HL-60/S4 treated with phorbol 12-myristate 13-acetate at 8.2 ng/mL for 4 days and 3 days (cell line): ENCODE measurements around the gene CKMT2.

Source experiments
- in situ Hi-C: fragments of 300-500 bp; cut with MboI; formaldehyde crosslinking; loops from 2 replicates; pipeline ENCODE4 v1.15.0; 2022; ENCODE audit warnings: low sequenced_read_pairs

CKMT2 gene

DNA sequence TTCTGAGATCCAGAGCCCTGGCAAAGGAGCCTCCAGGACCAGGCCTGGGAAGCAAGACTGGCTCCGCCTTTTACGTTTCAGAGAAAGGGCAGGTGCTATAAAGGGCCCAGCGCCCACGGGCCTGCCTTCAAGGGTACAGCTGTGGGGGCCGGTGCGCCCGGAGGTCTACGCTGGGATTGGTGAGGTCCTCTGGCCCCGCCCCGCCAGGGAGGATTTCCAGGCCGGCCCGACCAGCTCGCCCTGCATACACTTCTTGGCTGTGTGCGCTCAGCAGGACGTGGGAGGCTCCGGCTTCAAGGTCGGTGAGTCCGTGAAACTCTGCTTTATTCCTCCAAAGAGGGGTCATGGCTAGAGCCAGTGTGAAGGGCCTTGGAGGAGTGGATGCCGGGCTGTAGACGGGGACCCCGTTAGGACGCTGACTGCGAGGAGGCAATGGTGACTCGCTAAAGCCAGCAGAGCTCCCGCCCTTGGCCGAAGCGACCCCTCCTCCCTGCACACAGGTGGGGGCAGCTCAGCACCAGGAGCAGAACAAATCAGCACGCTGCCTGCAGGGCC lies at the start of gene CKMT2:
TSS of gene CKMT2 (plus strand) at position 243 of the 555 bp plus-strand sequence. CDS start 17,811 bp downstream, outside the sequence.
- in situ Hi-C loops: no loop called here

DNA sequence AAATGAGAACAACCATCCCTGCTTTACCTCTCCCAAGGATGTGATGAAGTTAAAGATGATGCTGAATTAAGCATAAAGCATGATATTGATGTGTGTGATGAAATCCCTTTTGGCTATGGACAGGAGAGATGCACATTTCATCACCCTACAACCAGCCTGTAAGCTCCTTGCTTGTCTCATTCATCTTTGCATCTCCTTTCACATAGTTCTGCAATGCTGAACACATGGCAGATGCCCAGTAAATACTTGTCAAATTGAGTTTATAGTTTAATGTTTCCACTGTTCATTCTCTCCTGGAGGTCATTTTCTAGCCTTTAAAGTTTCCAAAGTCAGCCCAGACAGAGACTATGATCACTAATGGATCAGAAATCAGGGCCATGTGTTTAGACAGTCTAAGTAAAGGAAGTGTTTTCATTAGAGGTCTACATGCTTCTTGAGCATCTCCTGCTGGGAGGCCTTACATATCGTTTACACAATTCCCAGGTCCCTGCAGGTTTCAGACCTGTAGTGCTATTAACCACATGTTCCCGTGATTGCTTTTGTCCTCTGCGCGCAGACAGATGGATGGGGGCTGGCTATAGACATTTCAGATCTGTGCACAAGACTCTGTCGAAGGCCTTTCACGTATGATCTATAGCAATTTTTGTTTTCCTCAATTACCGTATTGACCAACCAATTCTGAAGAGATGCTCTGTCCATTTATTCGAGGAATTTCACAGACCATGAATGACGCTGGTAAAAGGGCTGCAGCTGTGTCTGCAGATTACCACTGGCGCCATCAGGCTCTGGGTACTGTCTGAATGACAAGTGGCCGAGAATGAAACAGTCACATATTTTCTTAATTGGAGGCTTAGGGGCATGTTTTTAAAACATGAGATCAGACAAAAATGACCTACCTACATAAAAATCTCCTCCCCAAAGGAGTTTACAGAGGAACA lies 49.0 kb upstream of the CKMT2 start:
- in situ Hi-C loops: no loop called here

DNA sequence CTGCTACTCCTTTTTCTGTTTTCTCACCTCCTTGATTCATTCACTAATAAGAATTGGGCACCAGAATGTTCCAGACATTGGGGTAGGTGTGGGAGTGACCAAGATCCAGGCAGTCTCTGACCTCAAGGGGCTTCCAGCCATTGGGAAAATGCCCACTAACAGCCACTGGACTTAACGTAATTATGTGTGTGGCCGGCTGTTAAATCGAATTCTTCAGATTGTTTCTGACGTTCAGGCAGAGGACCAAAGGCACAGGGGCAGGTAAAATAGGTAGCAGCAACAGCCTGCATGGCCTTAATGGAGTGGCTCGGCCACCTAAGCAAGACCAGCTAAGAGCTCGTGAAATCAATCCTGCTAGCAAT lies 48.4 kb upstream of the CKMT2 start:
- in situ Hi-C loops: no loop called here

DNA sequence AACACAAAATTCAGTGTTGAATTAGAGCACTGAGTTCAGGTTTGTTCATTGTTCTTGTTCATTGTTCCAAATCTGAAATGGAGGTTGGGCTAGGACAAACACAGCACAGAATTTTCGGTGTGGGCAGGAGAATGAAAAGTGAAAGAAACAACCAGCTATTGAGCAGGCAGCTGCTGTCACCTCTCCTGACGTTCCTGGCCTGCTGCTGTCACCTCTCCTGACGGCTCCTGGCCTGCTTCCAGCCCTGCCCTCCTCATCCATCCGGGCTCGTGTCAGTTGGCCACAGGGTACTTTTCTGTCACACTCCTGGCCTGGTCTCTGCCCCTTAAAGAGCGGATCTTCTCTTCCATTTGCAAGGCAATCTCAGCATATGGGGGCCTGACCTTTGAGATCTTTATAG lies 45.2 kb upstream of the CKMT2 start:
- in situ Hi-C loops: no loop called here

DNA sequence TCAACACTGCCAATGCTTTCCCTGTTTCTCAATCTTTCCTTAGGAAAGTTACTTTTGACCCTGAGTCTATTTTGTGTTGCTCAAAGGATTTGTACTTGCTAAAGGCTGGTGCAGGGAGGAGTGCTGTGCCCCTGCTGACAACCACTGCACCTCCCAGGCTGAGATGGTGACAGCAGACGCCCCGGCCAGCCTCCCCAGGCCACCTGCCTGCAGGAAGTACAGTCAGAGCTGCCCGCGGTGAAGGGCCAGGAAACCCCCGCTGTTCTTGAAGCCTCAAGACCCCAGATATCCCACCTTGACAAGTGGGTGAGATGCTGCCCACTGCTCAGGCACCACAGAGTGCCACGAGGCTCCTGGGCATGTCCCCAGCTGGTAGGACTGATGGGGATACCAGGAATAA lies 44.2 kb upstream of the CKMT2 start:
- in situ Hi-C loops: no loop called here

DNA sequence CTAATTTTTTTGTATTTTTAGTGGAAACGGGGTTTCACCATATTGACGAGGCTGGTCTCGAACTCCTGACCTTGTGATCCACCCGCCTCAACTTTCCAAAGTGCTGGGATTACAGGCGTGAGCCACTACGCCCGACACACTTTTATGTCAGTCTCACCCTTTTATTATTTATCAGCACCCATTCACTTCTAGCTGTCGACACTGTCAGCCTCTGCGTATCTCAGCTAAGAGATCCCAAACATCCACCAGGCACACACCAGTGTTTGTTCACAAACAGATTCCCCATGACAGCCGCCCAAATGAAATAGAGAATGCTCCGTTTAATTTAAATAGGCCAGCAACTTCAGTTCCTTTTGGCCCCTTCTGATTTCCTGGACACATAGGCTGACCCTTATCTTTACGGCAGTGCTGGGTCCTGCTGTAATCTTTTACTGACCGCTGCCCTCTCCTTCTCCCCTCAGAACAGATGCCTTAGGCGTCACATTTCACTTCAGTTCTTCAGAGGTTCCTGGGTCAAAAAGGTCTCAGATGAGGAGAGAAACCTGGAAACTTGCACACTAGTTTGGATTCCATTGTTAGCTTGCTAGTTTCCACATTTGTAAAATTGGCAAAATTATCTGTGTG lies 43.1 kb upstream of the CKMT2 start:
- in situ Hi-C loops: no loop called here

DNA sequence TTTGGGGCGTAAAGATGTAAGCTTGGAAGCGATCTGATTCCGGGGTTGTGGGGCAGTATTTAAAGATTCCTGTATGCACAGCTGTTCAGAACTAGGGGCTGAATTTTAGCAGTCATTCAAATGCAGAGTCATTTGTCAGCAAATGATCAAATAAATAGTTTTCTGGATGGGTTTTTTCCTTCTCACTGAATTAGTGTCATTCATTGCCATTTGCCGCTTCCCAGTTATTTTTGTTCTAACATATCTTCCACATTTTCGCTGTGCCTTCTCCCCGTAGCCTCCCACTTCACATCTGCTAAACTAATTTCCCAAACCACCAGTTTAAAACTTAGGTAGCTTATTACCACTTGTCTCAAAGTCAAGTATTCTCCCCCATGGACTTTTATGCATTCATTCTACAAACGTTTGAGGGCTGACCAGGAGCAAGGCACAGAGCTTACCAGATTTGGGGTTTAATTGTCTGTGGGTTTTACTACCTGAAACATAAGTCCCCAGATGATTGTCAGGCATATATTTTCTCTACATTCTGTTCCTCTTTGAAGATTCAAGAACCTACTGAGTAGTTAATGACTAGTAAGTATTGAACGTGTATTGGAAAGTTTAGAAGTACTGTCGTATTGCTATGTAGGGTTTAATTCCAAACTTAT lies 41.3 kb upstream of the CKMT2 start:
- in situ Hi-C loops: no loop called here

DNA sequence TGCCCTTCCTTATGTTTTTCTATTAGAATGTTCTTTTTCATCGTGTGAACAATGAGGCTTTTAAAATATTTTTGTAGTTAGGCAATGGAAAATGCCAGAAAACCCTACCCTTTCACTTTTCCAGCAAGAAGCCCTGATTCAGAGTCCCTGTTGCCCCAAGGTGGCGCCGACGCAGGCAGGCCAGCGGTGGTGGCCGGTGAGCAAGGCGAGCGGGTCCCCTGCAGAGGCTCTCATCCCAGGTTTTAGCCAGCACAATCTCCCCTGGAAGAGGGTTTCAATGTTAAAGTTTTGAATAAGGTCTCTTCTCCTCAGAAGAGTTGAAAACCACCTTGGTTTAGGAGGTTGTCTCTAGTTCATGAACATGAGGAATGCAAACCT lies 40.8 kb upstream of the CKMT2 start:
- in situ Hi-C loops: no loop called here

DNA sequence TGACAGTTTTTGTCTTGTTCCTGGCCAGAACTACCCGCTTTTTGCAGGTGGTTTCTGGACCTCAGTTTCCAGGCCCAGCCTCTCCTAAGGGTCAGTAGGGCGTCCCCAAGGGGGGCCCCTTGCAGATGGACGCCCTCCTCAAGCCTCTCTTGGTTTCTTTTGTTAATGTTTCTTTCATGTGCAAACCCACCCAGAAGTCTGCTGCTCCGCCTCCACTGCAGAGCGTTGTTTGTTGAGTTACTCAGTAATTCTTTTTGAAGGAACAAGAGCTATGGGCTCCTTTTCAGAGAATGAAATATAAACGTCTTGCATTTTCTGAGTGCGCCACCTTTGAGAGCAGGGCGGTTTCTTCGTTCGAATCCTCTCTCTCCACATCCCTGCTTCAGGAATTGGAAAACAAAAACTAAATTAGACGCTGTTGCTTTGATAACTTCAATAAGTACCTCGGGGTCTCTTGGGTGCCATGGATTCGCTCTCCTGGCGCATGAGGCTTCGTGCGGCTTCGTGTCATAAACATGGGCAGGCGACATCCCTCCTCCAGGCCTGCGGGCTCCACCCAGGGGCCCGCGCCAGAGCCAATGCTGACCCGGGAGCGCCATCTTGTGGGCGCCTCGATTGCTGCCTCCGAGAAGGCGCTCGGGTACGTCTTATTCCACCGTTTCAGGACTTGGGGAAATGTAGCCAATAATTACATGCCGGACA lies 38.3 kb upstream of the CKMT2 start:
- in situ Hi-C loops: no loop called here

DNA sequence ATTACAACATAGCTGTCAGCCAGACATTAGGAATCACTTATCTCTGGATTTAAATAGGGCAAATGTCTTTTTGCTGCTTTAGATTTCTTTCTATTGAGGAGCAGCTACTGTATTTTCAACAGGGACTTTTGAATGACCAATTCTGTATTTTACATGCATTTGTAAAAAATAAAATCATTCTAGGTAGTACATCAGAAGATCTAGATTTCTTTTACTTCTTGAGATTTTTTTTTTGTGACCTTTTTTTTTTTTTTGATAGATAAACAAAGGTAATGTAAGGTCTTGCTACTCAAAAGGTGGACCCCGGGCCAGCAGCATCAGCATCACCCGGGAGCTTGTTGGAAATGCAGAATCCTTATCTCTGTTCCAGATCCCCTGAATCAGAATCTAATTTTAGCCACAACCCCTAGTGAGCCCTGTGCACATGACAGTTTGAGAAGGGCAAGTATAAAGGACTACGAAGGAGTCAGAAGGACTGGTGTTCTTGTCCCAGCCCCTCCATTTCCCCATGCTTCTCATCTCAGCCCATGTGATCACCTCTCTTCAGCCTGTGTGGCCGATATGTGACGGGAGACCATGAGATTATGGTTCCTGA lies 37.7 kb upstream of the CKMT2 start:
- in situ Hi-C loops: no loop called here

DNA sequence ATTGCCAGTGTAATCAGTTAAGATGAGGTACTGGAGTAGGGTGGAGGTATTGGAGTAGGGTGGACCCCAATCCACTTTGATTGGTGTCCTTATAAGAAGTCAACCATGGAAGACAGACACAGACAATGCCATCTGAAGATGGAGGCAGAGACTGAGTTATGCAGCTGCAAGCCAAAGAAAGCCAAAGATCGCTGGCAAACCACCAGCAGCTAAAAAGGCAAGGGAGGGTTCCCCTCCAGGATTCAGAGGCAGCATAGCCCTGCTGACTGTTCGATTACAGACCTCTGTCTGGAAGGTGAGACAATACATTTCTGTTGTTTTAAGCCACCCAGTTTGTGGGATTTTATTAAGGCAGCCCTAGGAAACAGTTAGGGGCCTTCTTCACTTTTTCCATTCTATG lies 30.5 kb upstream of the CKMT2 start:
- in situ Hi-C loops: no loop called here

DNA sequence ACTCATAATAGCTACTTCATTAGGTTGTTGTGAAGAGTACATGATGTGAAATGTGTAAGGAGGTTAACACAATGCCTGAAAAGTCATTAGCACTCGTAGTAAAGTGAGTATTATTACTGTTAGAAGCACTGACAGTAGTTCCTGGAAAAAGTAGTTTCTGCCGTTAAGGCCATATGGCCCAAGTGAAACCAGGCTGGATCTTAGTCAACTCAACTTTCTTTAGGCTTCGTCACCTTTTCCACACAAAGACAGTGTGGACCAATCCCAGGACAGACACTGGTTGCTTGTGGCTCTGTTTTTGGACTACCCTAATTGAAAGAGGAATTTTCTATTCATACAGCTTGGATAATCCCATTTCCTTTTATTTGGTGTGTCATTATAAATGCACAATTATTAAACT lies 29.4 kb upstream of the CKMT2 start:
- in situ Hi-C loops: no loop called here

DNA sequence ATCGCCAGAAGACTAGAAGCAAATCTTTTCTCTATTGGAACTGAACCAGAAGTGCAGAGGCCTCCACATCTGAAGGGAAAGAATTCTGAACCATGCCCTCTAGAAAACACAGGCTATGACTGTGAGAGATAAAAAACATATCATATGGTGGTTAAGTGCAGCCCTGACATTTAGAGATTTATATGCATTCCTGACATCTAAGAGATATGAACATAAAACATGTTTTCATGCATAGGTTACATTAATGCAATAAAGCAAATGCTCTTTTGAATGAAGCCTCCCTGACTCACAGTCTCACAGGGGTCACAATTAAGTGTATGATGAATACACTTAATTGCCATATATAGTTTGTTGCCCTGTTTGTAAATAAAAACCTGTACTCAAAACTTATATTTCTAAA lies 28.9 kb upstream of the CKMT2 start:
- in situ Hi-C loops: no loop called here

DNA sequence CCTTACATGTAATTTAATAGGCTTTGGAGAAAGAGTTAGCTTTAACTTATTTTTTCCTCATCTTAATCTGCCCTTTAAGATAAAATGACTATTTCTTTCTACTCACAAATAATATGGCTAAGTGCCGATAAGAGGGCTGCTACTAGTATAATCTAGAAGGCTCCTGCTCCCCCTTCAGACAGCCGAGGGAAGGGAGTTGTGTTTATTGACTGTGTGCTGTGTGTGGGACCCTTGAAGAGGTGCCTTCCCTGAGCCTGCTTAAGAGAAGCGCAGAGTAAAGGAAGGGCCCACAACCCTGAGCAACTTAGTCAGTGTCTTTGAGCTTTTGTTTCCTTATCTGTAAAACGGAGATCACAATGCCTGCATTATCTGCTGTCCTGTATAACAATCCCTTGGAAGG lies 28.1 kb upstream of the CKMT2 start:
- in situ Hi-C loops: no loop called here

DNA sequence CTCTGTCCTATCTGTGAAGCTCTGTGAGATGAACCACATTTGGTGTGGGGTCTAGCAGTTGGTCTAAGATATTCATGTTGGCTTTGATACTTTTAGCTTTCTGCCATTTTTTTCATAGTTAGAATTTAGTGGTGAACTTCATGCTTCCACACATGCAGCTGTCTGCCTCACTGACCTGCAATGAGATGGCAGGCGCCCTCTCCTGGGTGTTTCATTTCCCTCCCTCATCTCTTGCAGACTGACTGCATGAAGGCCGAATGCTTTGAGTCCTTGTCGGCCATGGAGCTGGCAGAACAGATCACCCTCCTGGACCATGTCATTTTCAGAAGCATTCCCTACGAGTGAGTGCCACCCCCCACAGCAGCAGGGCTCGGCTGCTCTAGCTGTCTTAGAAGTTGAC lies 26.1 kb upstream of the CKMT2 start:
- in situ Hi-C loops: no loop called here

DNA sequence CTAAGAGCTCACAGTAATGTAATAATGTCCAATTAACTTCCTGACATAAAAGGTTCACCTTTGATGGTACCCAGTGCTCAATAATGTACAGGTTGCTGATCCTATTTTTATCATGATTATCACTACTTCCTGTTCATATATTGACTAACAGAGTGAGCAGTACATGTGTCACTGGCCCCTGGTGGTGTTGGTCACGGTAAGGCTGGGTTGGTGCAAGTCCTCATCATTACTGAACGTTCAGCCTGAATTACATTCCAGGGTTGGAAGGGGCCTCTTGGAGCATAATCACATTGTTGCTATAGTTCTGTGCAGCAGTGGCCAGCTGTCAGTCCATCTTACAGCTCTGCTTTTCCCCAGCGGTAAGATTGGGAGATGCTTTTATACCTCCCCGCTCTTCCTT lies 24.2 kb upstream of the CKMT2 start:
- in situ Hi-C loops: no loop called here

DNA sequence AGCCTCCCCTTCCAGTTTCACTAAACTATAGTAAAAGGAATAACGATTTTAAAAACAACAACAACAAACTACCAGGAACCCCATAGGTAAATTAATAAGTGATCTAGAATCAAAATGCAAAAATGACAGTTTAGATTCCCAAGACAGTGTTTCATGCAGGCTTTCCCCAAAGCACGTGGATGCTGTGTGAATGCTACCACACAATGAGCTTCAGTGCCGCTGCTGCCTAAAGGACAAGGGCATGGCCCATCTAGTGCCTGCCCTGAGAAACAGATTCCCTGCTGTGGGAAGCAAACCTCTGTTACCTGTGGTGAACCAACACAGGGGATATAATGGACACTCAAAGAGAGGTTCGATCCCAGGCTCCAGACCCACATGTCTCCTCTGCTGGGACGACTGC lies 23.7 kb upstream of the CKMT2 start:
- in situ Hi-C loops: no loop called here

DNA sequence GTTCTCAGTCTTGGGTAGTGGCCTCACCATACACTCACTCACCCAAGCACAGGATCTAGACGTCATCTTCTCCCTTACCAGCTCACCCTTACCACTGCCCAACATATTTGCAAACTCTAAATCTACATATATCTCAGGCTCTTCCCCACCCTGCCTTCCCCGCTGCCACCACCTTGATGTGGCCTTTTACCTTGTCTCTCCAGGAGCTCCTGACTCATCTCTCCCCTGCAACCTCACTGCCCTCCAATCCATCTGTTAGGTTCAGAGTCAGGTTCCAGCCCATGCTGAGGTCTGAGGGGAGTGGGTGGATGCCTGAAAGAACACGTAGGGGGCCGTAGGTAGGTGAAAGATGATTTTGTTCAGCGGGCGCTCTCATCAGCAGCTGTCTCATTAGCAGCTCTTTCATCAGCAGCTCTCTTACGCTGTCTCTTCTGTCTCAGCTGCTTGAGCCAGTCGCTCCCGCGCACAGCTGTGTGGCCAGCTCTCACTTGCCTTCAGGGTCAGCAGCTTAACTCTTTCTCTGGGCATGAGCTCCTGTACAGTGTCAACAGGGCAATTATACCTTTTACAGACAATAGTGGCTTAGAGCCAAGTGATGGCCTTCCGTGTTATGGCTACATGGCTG lies 23.1 kb upstream of the CKMT2 start:
- in situ Hi-C loops: no loop called here

DNA sequence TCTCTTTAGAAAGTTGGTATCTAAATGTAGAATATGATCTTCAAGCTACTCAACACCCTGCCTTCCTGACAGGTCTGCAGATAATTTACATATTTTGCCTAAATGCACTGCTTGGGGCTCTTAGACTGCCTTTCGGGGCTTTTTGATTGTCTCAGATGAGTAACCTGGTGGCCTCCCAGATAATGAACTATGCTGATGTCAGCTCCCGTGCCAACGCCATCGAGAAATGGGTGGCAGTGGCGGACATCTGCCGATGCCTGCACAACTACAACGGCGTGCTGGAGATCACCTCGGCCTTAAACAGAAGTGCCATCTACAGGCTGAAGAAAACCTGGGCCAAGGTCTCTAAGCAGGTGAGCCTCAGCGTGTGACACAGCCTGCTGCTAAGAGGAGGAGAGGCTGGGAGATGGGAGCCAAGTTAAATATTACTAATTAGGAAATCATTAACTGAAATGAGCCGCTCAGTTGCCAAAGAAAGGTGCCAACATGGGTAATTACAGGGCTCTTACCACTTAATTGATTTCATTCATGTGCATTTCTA lies 20.8 kb upstream of the CKMT2 start:
- in situ Hi-C loops: no loop called here

DNA sequence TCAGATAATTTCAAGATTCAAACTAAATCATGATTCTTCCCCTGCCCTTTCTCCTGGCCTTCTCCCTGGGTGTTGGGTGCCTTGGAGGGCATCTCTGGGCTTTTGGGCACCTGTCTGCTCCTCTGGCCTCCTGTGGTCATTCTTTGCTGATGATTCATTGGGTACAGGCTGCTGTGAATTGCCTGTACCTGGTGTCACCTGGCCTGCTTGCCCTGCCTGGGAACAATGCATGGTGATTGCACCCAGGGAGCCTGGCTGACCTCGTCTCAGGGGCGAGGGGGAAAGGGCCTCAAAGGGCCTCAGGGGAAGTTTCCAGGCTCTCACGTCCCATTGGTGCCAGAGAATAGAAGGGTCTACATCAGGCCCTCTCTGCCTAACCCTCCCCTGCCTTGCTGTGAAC lies 20.1 kb upstream of the CKMT2 start:
- in situ Hi-C loops: no loop called here
